IPS-20b (cell line): ENCODE data around the gene NME7.

Experiments used
- H3K27ac ChIP-seq: one replicate; pipeline ENCODE4 v1.5.1; 2013; ENCODE audit warnings: low read length
- H3K27me3 ChIP-seq: 2 replicates; pipeline ENCODE4 v1.6.1; 2013; ENCODE audit warnings: mild to moderate bottlenecking, low read length, inconsistent platforms; ENCODE audit not compliant: insufficient read depth
- H3K36me3 ChIP-seq: 2 replicates; pipeline ENCODE4 v1.6.1; 2013; ENCODE audit warnings: low read depth, mild to moderate bottlenecking, inconsistent platforms, low read length, moderate library complexity; ENCODE audit not compliant: insufficient read depth
- H3K4me1 ChIP-seq: 2 replicates; pipeline ENCODE4 v1.6.1; 2013; ENCODE audit warnings: mild to moderate bottlenecking, control low read depth, inconsistent platforms, low read length, moderate library complexity; ENCODE audit not compliant: insufficient read depth
- H3K4me3 ChIP-seq: 2 replicates; pipeline ENCODE4 v1.5.1; 2013; ENCODE audit warnings: mild to moderate bottlenecking, low read length, inconsistent platforms
- H3K9ac ChIP-seq: 2 replicates; pipeline ENCODE4 v1.6.1; 2013; ENCODE audit warnings: low read depth, mild to moderate bottlenecking, inconsistent platforms, low read length, moderate library complexity
- H3K9me3 ChIP-seq: 2 replicates; pipeline ENCODE4 v1.6.1; 2013; ENCODE audit warnings: mild to moderate bottlenecking, low read depth, low read length, inconsistent platforms; ENCODE audit not compliant: insufficient read depth

NME7 gene

GRCh38 chr1:169098380-169098779 is 269.2 kb downstream of the NME7 start:
- no peak overlapping the region for H3K4me3 ChIP-seq
- peaks cover 10% of the 10 kb centered on the region for H3K4me1 ChIP-seq
- peaks cover 3% of the 10 kb centered on the region; the same call in 1 of the 2 replicates for H3K27me3 ChIP-seq
- no peak overlapping the region for H3K27ac ChIP-seq
- H3K36me3 ChIP-seq = no peaks in the 10 kb centered on the region
- H3K9me3 ChIP-seq = no peaks in the 10 kb centered on the region
- H3K9ac ChIP-seq = no peak overlapping the region

DNA sequence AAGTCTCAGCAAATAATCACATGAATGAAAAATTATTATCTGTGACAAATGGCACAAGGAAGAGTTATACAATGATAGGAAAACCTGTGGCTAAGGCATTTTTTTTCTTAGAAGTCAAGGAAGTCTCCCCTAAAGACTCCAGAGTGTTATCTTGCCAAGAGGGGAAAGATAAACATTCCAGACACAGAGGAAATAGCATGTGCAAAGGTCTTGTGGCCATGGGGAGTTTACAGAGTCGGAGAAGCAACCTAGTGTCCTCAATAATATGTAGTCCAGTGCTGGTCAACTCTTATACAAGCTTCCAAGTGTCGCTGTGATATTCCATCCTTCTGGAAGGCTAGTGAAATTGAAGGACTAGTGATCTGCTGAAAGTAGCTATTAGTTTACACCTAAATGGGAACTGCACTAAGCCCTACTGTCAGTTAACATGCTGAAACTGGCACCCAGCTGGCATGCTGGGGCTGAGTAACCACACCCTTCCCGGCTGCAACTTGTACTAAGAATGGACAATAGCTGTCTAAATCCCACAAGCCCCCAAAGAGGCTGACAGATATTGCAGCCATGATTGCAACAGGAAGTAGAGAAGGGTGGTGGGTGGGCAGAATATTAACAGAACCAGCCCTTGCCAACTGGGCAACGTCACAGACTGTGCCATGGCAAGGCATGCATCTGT is 272.6 kb downstream of the NME7 start:
- no peaks in the 10 kb centered on the region for H3K9me3 ChIP-seq
- H3K27me3 ChIP-seq = no peaks in the 10 kb centered on the region
- no peak overlapping the region for H3K4me3 ChIP-seq
- peaks cover 3% of the 10 kb centered on the region; the same call in 1 of the 2 replicates for H3K4me1 ChIP-seq
- H3K9ac ChIP-seq = no peak overlapping the region
- H3K36me3 ChIP-seq = no peaks in the 10 kb centered on the region
- H3K27ac ChIP-seq = no peak overlapping the region

DNA sequence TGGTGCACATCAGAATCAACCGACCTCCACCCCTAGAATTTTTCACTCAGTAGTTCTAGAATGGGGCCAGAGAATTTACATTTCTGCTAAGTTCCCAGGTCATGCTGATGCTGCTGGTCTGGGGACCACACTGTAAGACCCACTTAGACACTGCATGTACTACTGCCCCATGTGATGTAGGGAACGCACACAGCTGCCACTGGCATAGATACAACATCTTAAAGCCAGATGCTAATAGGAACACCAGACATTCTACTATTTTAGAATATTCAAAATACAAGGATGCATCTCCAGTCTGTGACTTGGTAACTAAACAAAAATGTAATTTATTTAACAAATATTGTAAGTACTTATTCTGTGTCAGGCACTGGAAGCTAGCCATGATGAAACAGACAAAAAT is 275.2 kb downstream of the NME7 start:
- Histone ChIP-seq H3K4me3 (no peak overlapping the region), H3K9me3 (no peaks in the 10 kb centered on the region), H3K27me3 (no peaks in the 10 kb centered on the region), H3K4me1 (peaks cover 5% of the 10 kb centered on the region; the same call in 1 of the 2 replicates), H3K27ac (no peak overlapping the region), H3K36me3 (no peaks in the 10 kb centered on the region), H3K9ac (no peak overlapping the region)

- H3K4me1 ChIP-seq = peaks cover 5% of the 10 kb centered on the region; the same call in 1 of the 2 replicates
- H3K9me3 ChIP-seq = no peaks in the 10 kb centered on the region
- H3K4me3 ChIP-seq = no peak overlapping the region
- no peak overlapping the region for H3K27ac ChIP-seq
- no peaks in the 10 kb centered on the region for H3K27me3 ChIP-seq
- H3K9ac ChIP-seq = no peak overlapping the region
- H3K36me3 ChIP-seq = no peaks in the 10 kb centered on the region
Observed at GRCh38 chr1:169091480-169091941, 276.1 kb downstream of the NME7 start.

- Histone ChIP-seq H3K27ac (no peak overlapping the region), H3K4me1 (peaks cover 5% of the 10 kb centered on the region; the same call in 1 of the 2 replicates), H3K27me3 (no peaks in the 10 kb centered on the region), H3K4me3 (no peak overlapping the region), H3K9me3 (no peaks in the 10 kb centered on the region), H3K9ac (no peak overlapping the region), H3K36me3 (no peaks in the 10 kb centered on the region)
Observed at GRCh38 chr1:169090900-169091311, 276.7 kb downstream of the NME7 start.

GRCh38 chr1:169090308-169090899 is 277.2 kb downstream of the NME7 start:
- Histone ChIP-seq H3K36me3 (no peaks in the 10 kb centered on the region), H3K9me3 (no peaks in the 10 kb centered on the region), H3K27me3 (no peaks in the 10 kb centered on the region), H3K4me3 (no peak overlapping the region), H3K9ac (no peak overlapping the region), H3K4me1 (peaks cover 5% of the 10 kb centered on the region; the same call in 1 of the 2 replicates), H3K27ac (no peak overlapping the region)

DNA sequence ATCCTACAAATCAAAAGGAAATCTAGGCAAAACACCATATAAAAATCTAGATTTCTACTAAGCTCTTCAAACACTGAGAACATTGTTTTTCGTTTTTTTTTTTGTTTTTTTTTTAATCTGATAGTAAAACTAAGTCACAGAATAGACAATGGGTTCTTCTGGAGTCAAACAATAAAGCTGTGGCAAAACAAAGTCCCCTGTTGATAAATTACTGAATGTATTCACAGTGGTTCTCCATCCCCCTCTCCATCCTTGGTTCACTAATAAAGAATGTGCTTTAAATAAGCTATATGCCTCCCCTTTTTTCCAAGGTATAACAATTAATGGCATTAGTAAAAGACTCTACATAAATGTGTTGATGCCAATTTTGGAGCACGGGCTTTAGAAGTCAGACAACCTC is 277.8 kb downstream of the NME7 start:
- Histone ChIP-seq H3K4me3 (no peak overlapping the region), H3K27me3 (no peaks in the 10 kb centered on the region), H3K9me3 (no peaks in the 10 kb centered on the region), H3K36me3 (no peaks in the 10 kb centered on the region), H3K4me1 (peaks cover 5% of the 10 kb centered on the region; the same call in 1 of the 2 replicates), H3K9ac (no peak overlapping the region), H3K27ac (no peak overlapping the region)

GRCh38 chr1:169087876-169088275 is 279.7 kb downstream of the NME7 start:
- H3K9ac ChIP-seq = no peak overlapping the region
- no peaks in the 10 kb centered on the region for H3K27me3 ChIP-seq
- H3K27ac ChIP-seq = no peak overlapping the region
- H3K36me3 ChIP-seq = no peaks in the 10 kb centered on the region
- H3K9me3 ChIP-seq = no peaks in the 10 kb centered on the region
- no peak overlapping the region for H3K4me3 ChIP-seq
- H3K4me1 ChIP-seq = peaks cover 5% of the 10 kb centered on the region; the same call in 1 of the 2 replicates

DNA sequence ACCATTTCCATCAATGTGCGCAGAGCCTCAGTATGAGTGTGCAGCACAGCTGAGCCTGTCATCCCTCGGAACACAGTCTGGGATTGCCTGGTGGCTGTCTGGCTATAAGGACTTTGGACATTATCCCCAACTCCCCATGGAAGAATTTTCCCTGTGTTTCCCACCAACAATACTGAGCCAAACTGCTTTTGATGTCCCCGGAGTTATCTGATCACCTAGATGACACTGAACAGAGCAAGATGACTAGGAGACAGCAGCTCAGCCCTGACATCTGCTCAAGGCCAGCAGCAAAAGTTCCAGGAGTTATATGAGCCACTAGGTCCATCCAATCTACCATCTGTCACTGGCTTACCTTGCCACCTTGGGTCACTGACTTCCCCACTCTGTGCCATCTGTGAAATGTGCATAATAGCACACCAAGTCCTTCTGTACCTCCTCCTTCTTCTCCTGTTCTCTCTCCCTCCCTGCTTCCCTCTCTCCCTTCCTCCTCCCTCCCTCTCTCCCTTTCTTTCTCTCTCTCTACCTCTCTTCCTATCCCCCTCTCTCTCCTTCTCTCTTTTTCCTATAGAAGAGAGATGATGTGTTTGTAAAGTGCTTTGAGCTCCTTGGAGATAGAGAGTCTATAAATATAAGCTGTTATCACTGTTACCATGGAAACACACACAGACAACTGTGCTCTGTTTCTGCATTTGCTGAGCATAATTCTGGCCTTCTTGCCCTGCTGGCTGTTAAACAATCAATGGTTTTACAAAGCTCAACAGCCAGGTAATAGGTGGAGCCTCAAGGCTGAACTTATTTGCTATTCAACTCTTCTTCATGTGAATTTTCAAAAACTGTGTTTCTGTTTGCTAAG is 280.8 kb downstream of the NME7 start:
- no peak overlapping the region for H3K9ac ChIP-seq
- H3K4me3 ChIP-seq = no peak overlapping the region
- peaks cover 5% of the 10 kb centered on the region; the same call in 1 of the 2 replicates for H3K4me1 ChIP-seq
- no peaks in the 10 kb centered on the region for H3K9me3 ChIP-seq
- H3K27me3 ChIP-seq = no peaks in the 10 kb centered on the region
- H3K36me3 ChIP-seq = no peaks in the 10 kb centered on the region
- no peak overlapping the region for H3K27ac ChIP-seq

DNA sequence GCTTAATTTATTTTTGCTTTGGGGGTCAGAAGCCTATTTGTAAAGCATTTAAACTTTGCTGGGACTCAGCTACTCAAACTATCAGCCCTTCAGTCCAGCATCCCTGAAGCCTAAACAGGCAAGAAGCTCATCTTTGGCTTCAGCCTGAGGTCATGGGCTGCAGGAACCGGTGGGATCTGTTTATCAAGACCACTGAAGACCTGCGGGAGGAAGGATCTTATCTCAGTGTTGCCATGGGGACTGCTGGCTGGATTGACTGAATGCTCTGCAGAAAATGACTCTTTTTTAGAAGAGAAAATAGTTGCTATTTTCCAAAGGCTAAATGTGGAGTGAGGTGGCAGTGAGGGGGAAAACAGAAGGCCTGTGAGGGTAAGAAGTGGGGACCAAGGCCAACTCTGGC is 281.7 kb downstream of the NME7 start:
- Histone ChIP-seq H3K27ac (no peak overlapping the region), H3K9ac (no peak overlapping the region), H3K4me3 (no peak overlapping the region), H3K9me3 (no peaks in the 10 kb centered on the region), H3K27me3 (no peaks in the 10 kb centered on the region), H3K4me1 (peaks cover 5% of the 10 kb centered on the region; the same call in 1 of the 2 replicates), H3K36me3 (no peaks in the 10 kb centered on the region)
